GM11168 (cell line): Measurements from ENCODE around the gene MYO18A.

ENCODE experiments used
- in situ Hi-C: fragments of 300-500 bp; cut with MboI; formaldehyde crosslinking; loops from one replicate; pipeline ENCODE4 v1.12.0; 2022; ENCODE audit warnings: low sequenced_read_pairs; ENCODE audit not compliant: unreplicated experiment

Gene MYO18A

GRCh38 chr17:29133121-29133713 lies 47.0 kb downstream of the MYO18A start:
- in situ Hi-C loops: no loop called here

- in situ Hi-C loops: no loop called here
Observed at GRCh38 chr17:29131814-29132682, 48.1 kb downstream of the MYO18A start.

GRCh38 chr17:29129731-29130130 lies 50.5 kb downstream of the MYO18A start:
- in situ Hi-C loops: no loop called here

GRCh38 chr17:29127840-29128239 lies 52.4 kb downstream of the MYO18A start:
- in situ Hi-C loops: no loop called here

GRCh38 chr17:29126268-29126930 lies 53.8 kb downstream of the MYO18A start:
- in situ Hi-C loops: no loop called here

GRCh38 chr17:29125651-29126050 lies 54.5 kb downstream of the MYO18A start:
- in situ Hi-C loops: no loop called here

- in situ Hi-C loops: no loop called here
Observed at GRCh38 chr17:29124925-29125273, 55.3 kb downstream of the MYO18A start.

GRCh38 chr17:29124135-29124924 lies 55.9 kb downstream of the MYO18A start:
- in situ Hi-C loops: no loop called here

- in situ Hi-C loops: no loop called here
Observed at GRCh38 chr17:29123111-29123510, 57.1 kb downstream of the MYO18A start.

GRCh38 chr17:29121442-29121841 lies 58.8 kb downstream of the MYO18A start:
- in situ Hi-C loops: no loop called here

- in situ Hi-C loops: no loop called here
Observed at GRCh38 chr17:29120433-29120832, 59.8 kb downstream of the MYO18A start.

GRCh38 chr17:29119265-29119664 lies 60.9 kb downstream of the MYO18A start:
- in situ Hi-C loops: no loop called here

- in situ Hi-C loops: no loop called here
Observed at GRCh38 chr17:29116804-29117753, 63.1 kb downstream of the MYO18A start.

- in situ Hi-C loops: no loop called here
Observed at GRCh38 chr17:29115961-29116803, 64.0 kb downstream of the MYO18A start.

GRCh38 chr17:29115435-29115834 lies 64.8 kb downstream of the MYO18A start:
- in situ Hi-C loops: no loop called here

- in situ Hi-C loops: no loop called here
Observed at GRCh38 chr17:29114141-29114540, 66.1 kb downstream of the MYO18A start.

- in situ Hi-C loops: no loop called here
Observed at GRCh38 chr17:29113334-29113733, 66.9 kb downstream of the MYO18A start.

GRCh38 chr17:29112771-29113295 lies 67.4 kb downstream of the MYO18A start:
- in situ Hi-C loops: no loop called here
